ENCODE measurements around the gene UTS2R. TPM values are rescaled to one million over a fixed set of nuclear protein-coding genes. Genes with fewer than 3 reads are reported as not detected.
"Not testable (repeated sequence)": the region's sequence is repeated elsewhere in the genome, so short reads cannot be mapped to it uniquely, and the experiment has no call there.

Gene UTS2R
- total RNA-seq, 1 donor from 2014 or later = not detected

DNA sequence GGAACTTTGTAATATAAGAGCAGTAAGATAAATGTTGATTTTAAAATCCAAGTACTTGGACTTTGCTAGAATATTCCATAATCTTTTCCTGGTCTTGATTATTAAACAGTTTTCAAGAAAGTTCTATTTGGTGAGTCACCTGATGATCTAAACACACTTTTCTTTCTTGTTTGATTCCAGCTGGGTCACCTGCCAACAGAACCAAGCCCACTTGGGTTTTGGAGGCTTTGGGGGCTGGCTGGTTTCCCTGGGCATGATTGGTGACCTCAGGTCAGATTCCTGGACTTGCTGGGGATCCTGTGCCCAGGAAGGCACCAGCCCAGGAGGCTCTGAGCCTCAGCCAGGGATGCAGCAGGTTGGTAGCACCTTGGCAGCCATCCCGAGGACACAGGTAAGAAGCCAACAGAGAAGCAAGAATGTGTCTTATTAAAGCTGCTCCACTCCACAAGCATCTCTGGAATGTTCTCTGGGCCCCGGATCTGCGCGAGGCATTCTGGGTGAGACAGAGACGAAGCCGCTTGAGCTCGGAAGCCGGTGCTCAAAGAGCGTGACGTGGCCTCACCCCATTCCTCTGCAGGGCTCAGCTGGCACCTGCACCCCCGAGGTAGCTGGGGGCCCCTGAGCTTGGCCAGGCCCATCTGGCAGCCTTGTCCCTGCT lies 15.7 kb upstream of the UTS2R start:
- TF ChIP-seq, protein P1, sequence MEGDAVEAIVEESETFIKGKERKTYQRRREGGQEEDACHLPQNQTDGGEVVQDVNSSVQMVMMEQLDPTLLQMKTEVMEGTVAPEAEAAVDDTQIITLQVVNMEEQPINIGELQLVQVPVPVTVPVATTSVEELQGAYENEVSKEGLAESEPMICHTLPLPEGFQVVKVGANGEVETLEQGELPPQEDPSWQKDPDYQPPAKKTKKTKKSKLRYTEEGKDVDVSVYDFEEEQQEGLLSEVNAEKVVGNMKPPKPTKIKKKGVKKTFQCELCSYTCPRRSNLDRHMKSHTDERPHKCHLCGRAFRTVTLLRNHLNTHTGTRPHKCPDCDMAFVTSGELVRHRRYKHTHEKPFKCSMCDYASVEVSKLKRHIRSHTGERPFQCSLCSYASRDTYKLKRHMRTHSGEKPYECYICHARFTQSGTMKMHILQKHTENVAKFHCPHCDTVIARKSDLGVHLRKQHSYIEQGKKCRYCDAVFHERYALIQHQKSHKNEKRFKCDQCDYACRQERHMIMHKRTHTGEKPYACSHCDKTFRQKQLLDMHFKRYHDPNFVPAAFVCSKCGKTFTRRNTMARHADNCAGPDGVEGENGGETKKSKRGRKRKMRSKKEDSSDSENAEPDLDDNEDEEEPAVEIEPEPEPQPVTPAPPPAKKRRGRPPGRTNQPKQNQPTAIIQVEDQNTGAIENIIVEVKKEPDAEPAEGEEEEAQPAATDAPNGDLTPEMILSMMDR (conservative IDR thresholded peaks at IDR 0.05; ENCODE audit: low read depth, low read length) = no peak
- DNase-seq (ENCODE audit: low read depth) = peak; percentile 42
- no peak overlapping the region for H3K4me3 ChIP-seq (ENCODE audit: low read depth, low read length)

DNA sequence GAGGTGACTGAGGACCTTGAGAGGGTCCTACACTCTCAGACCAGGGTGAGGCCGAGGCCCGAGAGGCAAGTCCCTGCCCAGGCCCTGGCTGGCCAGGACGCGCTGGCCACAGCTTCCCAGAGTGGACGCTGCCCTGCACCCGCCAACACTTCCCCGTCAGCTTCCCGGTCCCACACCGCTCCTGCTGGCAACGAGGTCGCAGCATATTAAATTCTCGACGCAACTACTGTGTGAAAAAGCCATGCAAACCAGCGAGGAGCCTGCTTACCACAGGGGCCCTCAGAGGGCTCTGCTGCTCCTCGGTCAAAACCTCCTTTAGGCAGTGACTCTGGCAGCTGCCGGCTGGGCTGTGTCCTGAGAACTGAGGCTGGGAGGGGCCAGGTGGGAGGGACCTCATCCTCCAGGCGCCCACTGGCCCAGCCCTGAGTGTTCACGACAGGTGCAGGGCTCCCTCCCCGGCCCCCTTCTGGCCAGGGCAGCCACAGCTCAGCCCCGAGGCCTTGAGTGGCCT lies 14.7 kb upstream of the UTS2R start:
- TF ChIP-seq, protein P1 (conservative IDR thresholded peaks at IDR 0.05; ENCODE audit: low read depth, low read length) = no peak
- no peak overlapping the region for H3K4me3 ChIP-seq (ENCODE audit: low read depth, low read length)
- DNase-seq (ENCODE audit: low read depth) = no peak

DNA sequence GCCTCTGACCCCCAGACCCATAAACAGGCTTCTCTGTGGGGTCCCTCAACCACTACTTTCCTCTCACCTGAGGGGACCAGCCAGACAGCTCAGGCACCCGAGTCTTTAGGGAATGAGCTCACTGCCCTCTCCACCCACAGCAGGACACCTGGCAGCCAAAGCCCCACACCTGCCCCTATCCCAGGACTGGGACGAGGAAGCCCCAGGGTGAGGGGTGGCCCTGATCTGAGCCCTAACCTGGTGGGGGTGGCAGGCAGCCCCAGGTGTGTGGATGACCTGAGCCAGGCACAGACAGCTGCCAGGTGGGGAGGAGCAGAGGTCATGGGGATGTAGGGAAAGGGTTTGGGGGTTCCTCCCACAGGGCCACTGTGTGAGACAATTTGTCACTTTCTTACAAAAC lies 14.2 kb upstream of the UTS2R start:
- no peak overlapping the region for H3K4me3 ChIP-seq (ENCODE audit: low read depth, low read length)
- TF ChIP-seq, protein P1 (conservative IDR thresholded peaks at IDR 0.05; ENCODE audit: low read depth, low read length) = no peak
- DNase-seq (ENCODE audit: low read depth) = no peak

DNA sequence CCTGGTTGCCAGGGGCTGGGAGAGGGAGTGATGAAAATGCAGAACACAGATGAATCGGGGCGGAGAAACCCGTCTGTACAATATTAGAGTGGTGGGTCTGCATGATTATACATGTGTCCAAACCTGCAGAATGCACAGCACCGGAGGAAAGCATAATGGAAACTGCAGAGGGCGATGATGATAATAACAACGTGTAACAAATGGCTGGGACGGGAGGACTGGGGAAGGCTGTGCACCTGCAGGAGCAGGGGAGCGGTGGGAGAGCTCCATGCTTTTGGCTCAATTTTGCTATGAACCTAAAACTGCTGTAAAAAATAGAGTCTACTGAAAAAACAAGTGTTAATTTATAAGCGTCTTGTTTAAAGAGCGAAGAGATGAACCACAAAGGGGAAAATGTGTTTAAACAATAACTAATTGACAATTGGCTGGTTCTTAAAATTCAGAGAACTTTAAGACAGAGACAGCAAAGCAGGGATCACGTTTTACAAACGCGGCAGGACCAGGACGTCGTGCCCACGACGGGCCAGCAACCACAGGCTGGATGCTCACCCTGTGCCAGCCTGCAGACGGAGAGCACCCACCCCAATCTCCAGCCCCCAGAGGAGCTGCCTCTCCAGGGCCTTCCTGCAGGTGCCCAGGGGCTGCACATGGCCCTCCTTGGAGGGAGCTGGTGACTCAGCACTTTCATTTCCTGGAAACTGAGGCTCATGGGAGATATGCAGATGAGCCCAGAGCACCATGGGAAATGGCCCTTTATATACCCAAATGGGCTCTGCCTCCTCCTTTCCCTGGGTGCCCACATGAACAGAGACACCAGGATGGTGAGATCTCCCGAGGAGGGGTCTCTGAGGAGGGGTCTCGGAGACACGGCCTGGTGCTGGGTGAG lies 12.9 kb upstream of the UTS2R start, which contains the start of gene TEX19:
TEX19 (plus strand) TSS at position 783 of the 886 bp plus-strand sequence. CDS start 2,904 bp downstream, outside the sequence.
- TF ChIP-seq, protein P1 (conservative IDR thresholded peaks at IDR 0.05; ENCODE audit: low read depth, low read length) = peak; percentile 14
- H3K4me3 ChIP-seq (ENCODE audit: low read depth, low read length) = no peak within 1 kb of the TSS
- no peak for DNase-seq (ENCODE audit: low read depth)

DNA sequence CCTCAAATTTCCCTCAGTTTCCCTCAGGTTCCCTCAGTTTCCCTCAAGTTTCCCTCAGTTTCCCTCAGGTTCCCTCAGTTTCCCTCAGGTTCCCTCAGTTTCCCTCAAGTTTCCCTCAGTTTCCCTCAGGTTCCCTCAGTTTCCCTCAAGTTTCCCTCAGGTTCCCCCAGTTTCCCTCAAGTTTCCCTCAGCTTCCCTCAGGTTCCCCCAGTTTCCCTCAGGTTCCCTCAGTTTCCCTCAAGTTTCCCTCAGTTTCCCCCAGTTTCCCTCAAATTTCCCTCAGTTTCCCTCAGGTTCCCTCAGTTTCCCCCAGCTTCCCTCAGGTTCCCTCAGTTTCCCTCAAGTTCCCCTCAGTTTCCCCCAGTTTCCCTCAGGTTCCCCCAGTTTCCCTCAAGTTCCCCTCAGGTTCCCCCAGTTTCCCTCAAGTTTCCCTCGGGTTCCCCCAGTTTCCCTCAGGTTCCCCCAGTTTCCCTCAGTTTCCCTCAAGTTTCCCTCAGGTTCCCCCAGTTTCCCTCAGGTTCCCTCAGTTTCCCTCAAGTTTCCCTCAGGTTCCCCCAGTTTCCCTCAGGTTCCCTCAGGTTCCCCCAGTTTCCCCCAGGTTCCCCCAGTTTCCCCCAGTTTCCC lies 12.0 kb upstream of the UTS2R start:
- not testable (repeated sequence) for DNase-seq (ENCODE audit: low read depth); H3K4me3 ChIP-seq (ENCODE audit: low read depth, low read length)

DNA sequence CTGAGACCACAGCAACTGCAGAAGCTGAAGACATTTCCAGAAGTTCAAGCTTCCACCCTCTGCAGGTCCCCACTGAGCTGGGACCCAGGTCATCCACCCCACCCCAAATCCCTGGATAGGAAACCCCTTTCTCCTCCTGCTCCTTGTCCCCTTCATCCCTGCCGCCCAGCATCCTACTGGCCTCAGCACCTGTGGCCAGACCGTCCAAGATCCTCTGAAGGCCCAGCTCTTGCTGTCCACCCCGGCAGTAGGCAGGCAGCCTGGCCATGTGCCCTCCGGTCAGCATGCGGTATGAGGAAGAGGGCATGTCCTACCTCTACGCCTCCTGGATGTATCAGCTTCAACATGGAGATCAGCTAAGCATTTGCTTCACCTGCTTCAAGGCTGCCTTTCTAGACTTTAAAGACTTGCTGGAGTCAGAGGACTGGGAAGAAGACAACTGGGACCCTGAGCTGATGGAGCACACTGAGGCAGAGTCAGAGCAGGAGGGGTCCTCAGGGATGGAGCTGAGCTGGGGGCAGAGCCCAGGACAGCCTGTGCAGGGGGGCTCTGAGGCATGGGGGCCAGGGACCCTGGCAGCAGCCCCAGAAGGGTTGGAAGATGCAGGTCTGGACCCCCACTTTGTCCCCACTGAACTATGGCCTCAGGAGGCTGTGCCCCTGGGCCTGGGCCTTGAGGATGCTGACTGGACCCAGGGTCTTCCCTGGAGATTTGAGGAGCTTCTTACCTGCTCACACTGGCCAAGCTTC lies 9.5 kb upstream of the UTS2R start:
- TF ChIP-seq, protein P1 (conservative IDR thresholded peaks at IDR 0.05; ENCODE audit: low read depth, low read length) = no peak
- DNase-seq (ENCODE audit: low read depth) = no peak
- H3K4me3 ChIP-seq (ENCODE audit: low read depth, low read length) = no peak overlapping the region

Data from epithelial cell of proximal tubule (primary cell).